ENCODE results near the gene RNF166. TPM values are rescaled to one million over a fixed set of nuclear protein-coding genes. Genes with fewer than 3 reads are reported as not detected.

The RNF166 gene
- total and polyA plus RNA-seq, 2 of the 13 experiments (the other 11 are each of a cell fraction or from before 2014, with no cell fraction given), result 21.4 to 23.0 TPM

GRCh38 chr16:88650749-88651275 lies 55.4 kb downstream of the RNF166 start, which contains the start of gene CYBA:
TSS of gene CYBA (minus strand) at chr16:88651053. CDS start at chr16:88651013, 40 bp downstream.
- peak within 1 kb of the TSS; percentile 97 for H3K4me2 ChIP-seq (ENCODE audit: low read depth, low read length)
- no peak for FAIRE-seq
- DNase-seq (ENCODE audit: low spot score), result peak; percentile 83
- peaks cover 18% of the 10 kb centered on the region for H3K79me2 ChIP-seq (ENCODE audit: insufficient read depth, low read length)
- BruUV-seq (replicated peaks), result no TSS peak
- in situ Hi-C loops (cut with HindIII; ENCODE audit: extremely low pct_ligation_motif_present, low pct_unique_long_range_greater_than_20kb) (no loop called here), intact Hi-C loops (cut with micrococcal nuclease; ENCODE audit: unreplicated experiment) (loop anchor here (2.0 to 5.0 kb wide), 2 partner anchors 34 to 54 kb away; no protein-coding TSS in a partner anchor)
- peaks cover 5 to 24% of the 10 kb centered on the region in 2 experiments for H3K36me3 ChIP-seq (replicated peaks in 1 of 2; ENCODE audit: control insufficient read depth in 1 of 2, insufficient read depth in 2 of 2, low read length in 2 of 2)
- peak within 1 kb of the TSS; percentile 86 for H3K9ac ChIP-seq (ENCODE audit: insufficient read depth, low read depth, low read length)
- peak; percentile 76 for ATAC-seq
- no peaks in the 10 kb centered on the region for H3K9me3 ChIP-seq (ENCODE audit: low read length)
- ChIA-PET CTCF (ENCODE audit: low intra/inter-chr PET ratio, low total read pairs) (no interaction called here), POLR2A (interaction anchor here (0.8 to 5.2 kb wide), 6 partner anchors 10 to 53 kb away, joined by 3 to 51 read pairs (median 4); partner anchors contain the start of gene MVD)
- no peaks in the 10 kb centered on the region for H3K27me3 ChIP-seq (ENCODE audit: control insufficient read depth in 1 of 2, insufficient read depth in 2 of 2, low read length in 2 of 2)
- peaks cover 8% of the 10 kb centered on the region; the same call in 1 of the 2 replicates for H4K20me1 ChIP-seq (ENCODE audit: insufficient read depth, low read length)
- H3K4me3 ChIP-seq (replicated peaks in 1 of 3; ENCODE audit: insufficient read depth in 1 of 3, low read depth in 2 of 3, low read length in 3 of 3), result peak within 1 kb of the TSS; percentile 66 to 100 (median 94)
- no peak within 1 kb of the TSS for H2AFZ ChIP-seq (ENCODE audit: low read length)
- WGBS (ENCODE audit: low lambda C conversion rate), result 2% methylated on average over 17 of the region's 41 CpGs
- H3K27ac ChIP-seq (ENCODE audit: extremely low read length, insufficient read depth, low read length), result peak within 1 kb of the TSS; percentile 88
- peaks cover 27% of the 10 kb centered on the region for H3K4me1 ChIP-seq (ENCODE audit: insufficient read depth, low read length)
- TF ChIP-seq ATM (IDR thresholded peaks at IDR 0.05; ENCODE audit: borderline replicate concordance) (no peak), ZNF839 (CRISPR knock-in tag; IDR thresholded peaks at IDR 0.05; ENCODE audit: borderline replicate concordance) (no peak), HMGXB3 (CRISPR knock-in tag; IDR thresholded peaks at IDR 0.05; ENCODE audit: borderline replicate concordance) (peak; percentile 44), TEAD2 (CRISPR knock-in tag; IDR thresholded peaks at IDR 0.05) (no peak), CEBPZ (IDR thresholded peaks at IDR 0.05; ENCODE audit: low read length) (no peak), DR1 (CRISPR knock-in tag; IDR thresholded peaks at IDR 0.05) (no peak), SAFB2 (CRISPR knock-in tag; IDR thresholded peaks at IDR 0.05; ENCODE audit: borderline replicate concordance, low read depth) (no peak), ELF1 (CRISPR knock-in tag; IDR thresholded peaks at IDR 0.05) (no peak)
- TF ChIP-seq, protein P1, sequence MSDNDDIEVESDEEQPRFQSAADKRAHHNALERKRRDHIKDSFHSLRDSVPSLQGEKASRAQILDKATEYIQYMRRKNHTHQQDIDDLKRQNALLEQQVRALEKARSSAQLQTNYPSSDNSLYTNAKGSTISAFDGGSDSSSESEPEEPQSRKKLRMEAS (IDR thresholded peaks at IDR 0.05), result peak; percentile 77
- TF ChIP-seq, protein P2, sequence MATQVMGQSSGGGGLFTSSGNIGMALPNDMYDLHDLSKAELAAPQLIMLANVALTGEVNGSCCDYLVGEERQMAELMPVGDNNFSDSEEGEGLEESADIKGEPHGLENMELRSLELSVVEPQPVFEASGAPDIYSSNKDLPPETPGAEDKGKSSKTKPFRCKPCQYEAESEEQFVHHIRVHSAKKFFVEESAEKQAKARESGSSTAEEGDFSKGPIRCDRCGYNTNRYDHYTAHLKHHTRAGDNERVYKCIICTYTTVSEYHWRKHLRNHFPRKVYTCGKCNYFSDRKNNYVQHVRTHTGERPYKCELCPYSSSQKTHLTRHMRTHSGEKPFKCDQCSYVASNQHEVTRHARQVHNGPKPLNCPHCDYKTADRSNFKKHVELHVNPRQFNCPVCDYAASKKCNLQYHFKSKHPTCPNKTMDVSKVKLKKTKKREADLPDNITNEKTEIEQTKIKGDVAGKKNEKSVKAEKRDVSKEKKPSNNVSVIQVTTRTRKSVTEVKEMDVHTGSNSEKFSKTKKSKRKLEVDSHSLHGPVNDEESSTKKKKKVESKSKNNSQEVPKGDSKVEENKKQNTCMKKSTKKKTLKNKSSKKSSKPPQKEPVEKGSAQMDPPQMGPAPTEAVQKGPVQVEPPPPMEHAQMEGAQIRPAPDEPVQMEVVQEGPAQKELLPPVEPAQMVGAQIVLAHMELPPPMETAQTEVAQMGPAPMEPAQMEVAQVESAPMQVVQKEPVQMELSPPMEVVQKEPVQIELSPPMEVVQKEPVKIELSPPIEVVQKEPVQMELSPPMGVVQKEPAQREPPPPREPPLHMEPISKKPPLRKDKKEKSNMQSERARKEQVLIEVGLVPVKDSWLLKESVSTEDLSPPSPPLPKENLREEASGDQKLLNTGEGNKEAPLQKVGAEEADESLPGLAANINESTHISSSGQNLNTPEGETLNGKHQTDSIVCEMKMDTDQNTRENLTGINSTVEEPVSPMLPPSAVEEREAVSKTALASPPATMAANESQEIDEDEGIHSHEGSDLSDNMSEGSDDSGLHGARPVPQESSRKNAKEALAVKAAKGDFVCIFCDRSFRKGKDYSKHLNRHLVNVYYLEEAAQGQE (IDR thresholded peaks at IDR 0.05; ENCODE audit: borderline replicate concordance in 1 of 2, low read depth in 1 of 2, low read length in 2 of 2), result peak in 1 of 2 experiments; percentile 51; a peak in 1 of 4 replicates
- TF ChIP-seq, protein P3, sequence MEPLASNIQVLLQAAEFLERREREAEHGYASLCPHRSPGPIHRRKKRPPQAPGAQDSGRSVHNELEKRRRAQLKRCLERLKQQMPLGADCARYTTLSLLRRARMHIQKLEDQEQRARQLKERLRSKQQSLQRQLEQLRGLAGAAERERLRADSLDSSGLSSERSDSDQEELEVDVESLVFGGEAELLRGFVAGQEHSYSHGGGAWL (CRISPR knock-in tag; IDR thresholded peaks at IDR 0.05), result peak; percentile 76
